ENCODE results near the gene OR51E2.

DNA sequence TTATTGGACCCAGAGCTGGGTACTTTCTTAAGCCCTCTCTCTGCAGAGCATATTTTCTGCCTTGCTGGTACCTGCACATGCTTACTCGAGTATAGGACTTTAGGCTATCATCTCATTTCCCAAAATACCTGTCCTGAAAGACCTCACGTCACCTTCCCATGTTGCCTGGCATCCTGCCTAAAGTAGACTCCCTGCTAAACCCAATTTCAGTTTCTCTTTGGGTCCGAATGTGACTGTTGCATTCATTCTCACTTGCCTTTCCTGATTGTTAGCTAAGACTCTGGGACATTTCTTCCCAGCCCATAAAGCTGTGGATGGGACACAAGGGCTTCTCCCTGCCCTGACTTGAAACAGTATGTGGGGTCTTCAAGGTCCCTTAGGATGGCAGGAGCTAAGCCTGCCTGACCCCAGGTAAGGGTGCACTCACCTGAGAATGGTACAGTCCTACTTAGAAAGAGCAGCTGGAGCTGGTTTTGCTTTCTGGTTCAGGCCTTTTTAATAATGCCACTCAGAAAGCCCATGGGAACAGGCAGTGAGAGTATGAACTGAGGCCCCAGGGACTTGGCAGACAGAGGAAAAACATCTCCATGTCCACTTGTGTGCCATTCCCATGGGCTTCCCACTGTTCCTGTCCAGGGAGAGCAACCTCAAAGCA is 12.9 kb downstream of the OR51E2 start:
- TF ChIP-seq POLR2A (IDR thresholded peaks at IDR 0.05; ENCODE audit: low read depth, low read length) (no peak), SPI1 (IDR thresholded peaks at IDR 0.05; ENCODE audit: low read depth, low read length) (no peak), TAF1 (IDR thresholded peaks at IDR 0.05; ENCODE audit: low read depth, low read length) (no peak), PAX5 (IDR thresholded peaks at IDR 0.05; ENCODE audit: insufficient read depth, low read length, severe bottlenecking) (no peak), POU2F2 (IDR thresholded peaks at IDR 0.05; ENCODE audit: low read depth, low read length) (no peak)
